Lower leg skin (tissue), 3 donors: ENCODE results near the gene SPATA13.

Experiments
- CTCF ChIP-seq, 3 donors: fragments of 450-650 bp; IDR thresholded peaks; one replicate each; pipeline ENCODE4 v1.5.1; 2016; ENCODE audit warnings: antibody characterized with exemption in 3 of 3, mild to moderate bottlenecking in 3 of 3, moderate library complexity in 2 of 3
- POLR2A ChIP-seq, 2 donors: fragments of 450-650 bp; IDR thresholded peaks; one replicate each; pipeline ENCODE4 v1.6.1; 2016 to 2017; ENCODE audit warnings: antibody characterized with exemption in 2 of 2, mild to moderate bottlenecking in 1 of 2, moderate library complexity in 1 of 2

DNA sequence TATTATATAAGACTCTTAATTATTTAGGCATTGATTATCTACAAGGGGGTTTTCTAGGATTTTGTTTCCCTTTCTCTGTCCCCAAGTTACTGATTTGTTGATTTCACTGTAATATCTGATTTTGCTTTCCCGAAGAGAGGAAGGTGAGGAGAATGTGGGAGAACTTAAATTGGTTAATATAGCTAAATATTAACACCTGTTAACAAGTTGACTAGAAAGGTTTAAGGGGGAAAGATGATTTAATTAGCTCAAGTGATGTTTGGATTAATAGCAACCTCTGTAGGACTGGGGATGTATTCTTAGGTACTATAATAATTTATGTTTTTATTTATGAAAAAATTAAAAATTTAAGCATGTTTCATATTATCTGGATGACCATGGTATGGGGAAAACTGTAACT is 35.1 kb downstream of the SPATA13 start:
- no peak for TF ChIP-seq CTCF (IDR thresholded peaks at IDR 0.05)
- TF ChIP-seq POLR2A (IDR thresholded peaks at IDR 0.05), result no peak
